Endodermal cell (in vitro differentiated cells): ENCODE data around the gene ASMT. TPM values are rescaled to one million over a fixed set of nuclear protein-coding genes. Genes with fewer than 3 reads are reported as not detected.

Experiments used
- DNase-seq: peaks from one replicate; pipeline ENCODE4 v3.0.0-alpha.2; 2017
- H3K27ac ChIP-seq: 2 replicates; pipeline ENCODE4 v1.5.1; 2013; ENCODE audit warnings: mild to moderate bottlenecking, low read depth, low read length, moderate library complexity
- H3K27me3 ChIP-seq: 2 replicates; pipeline ENCODE4 v1.6.1; 2013; ENCODE audit warnings: mild to moderate bottlenecking, low read length, moderate library complexity; ENCODE audit not compliant: insufficient read depth, control insufficient read depth, poor library complexity, severe bottlenecking
- H3K36me3 ChIP-seq: 2 replicates; pipeline ENCODE4 v1.7.0; 2013; ENCODE audit warnings: mild to moderate bottlenecking, low read length, moderate library complexity; ENCODE audit not compliant: control insufficient read depth, insufficient read depth
- H3K4me1 ChIP-seq: one replicate; pipeline ENCODE4 v1.7.0; 2013; ENCODE audit warnings: low read length; ENCODE audit not compliant: control insufficient read depth, insufficient read depth
- H3K4me3 ChIP-seq: 2 replicates; pipeline ENCODE4 v1.5.1; 2013; ENCODE audit warnings: mild to moderate bottlenecking, low read length, moderate library complexity
- H3K9ac ChIP-seq: 2 replicates; pipeline ENCODE4 v1.6.1; 2013; ENCODE audit warnings: mild to moderate bottlenecking, low read length, moderate library complexity; ENCODE audit not compliant: poor library complexity, severe bottlenecking; ENCODE audit errors: extremely low read depth
- H3K9me3 ChIP-seq: 2 replicates; pipeline ENCODE4 v1.6.1; 2013; ENCODE audit warnings: mild to moderate bottlenecking, low read length, moderate library complexity; ENCODE audit not compliant: control insufficient read depth
- H3K27ac Mint-ChIP-seq: 2 replicates; pipeline ENCODE4 v1.8.0; 2020; ENCODE audit warnings: mixed read lengths
- H3K27me3 Mint-ChIP-seq: 2 replicates; pipeline ENCODE4 v1.8.0; 2021; ENCODE audit warnings: mild to moderate bottlenecking, mixed read lengths; ENCODE audit not compliant: insufficient read depth
- H3K36me3 Mint-ChIP-seq: 2 replicates; pipeline ENCODE4 v1.8.0; 2020; ENCODE audit warnings: low read depth, mixed read lengths
- H3K4me1 Mint-ChIP-seq: 2 replicates; pipeline ENCODE4 v1.8.0; 2020; ENCODE audit warnings: mixed read lengths
- H3K4me3 Mint-ChIP-seq: 2 replicates; pipeline ENCODE4 v1.8.0; 2020; ENCODE audit warnings: mild to moderate bottlenecking, moderate library complexity, mixed read lengths
- H3K9me3 Mint-ChIP-seq: 2 replicates; pipeline ENCODE4 v1.8.0; 2020; ENCODE audit warnings: mild to moderate bottlenecking, mixed read lengths
- WGBS, 2 experiments: methylation state at CpG; one replicate each; pipeline versions ENCODE4 v1.1.5 to v1.1.7; 2013; ENCODE audit warnings: missing lambda C conversion rate in 2 of 2, mixed read lengths in 1 of 2; ENCODE audit not compliant: insufficient coverage in 1 of 2, insufficient read length in 1 of 2; 5-methylcytosine and 5-hydroxymethylcytosine counted together
- total RNA-seq, 2 donors: library from RNA; stranded (reverse); fragmentation: NEBNext Ultra II Directional in 1 of 2; extraction: Animal tissue kit (Norgen Biotek cat#: 25700) in 1 of 2; gene quantifications; 2 replicates in 1 of 2; 3 replicates in 1 of 2; pipeline ENCODE4 v1.2.1, GENCODE V29; 2021
- TF ChIP-seq, protein P1 (sequence below): fragments of 200-600 bp; sonication (generic); conservative IDR thresholded peaks from 2 replicates; pipeline ENCODE4 v1.5.0; 2021; ENCODE audit warnings: antibody characterized with exemption, mild to moderate bottlenecking

Gene ASMT
- total RNA-seq, 2 donors from 2014 or later = not detected

DNA sequence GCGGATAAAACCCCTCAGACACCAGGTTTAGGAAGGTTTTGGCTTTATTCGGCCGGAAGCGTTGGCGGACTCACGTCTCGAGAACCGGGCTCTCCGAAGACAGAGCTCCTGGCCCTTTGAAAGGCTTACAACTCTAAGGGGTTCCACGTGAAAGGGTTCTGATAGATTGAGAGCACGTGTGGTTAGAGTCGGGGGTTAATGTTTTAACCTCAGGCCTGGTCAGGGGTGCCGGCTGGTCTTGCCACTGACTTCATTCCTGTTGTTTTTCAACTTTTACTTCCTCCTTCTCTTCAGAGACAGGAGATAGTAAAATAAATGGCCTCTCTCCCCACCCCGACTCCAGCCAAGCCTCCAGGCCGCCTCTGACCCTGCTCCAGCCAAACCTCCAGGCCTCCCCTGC, 4.7 kb upstream of the ASMT start:
- Mint-ChIP-seq H3K4me1 (peaks cover 3% of the 10 kb centered on the region), H3K27me3 (peaks cover 3% of the 10 kb centered on the region), H3K4me3 (no peak overlapping the region), H3K36me3 (no peaks in the 10 kb centered on the region), H3K27ac (no peak overlapping the region), H3K9me3 (no peaks in the 10 kb centered on the region)
- no peaks in the 10 kb centered on the region for H3K4me1 ChIP-seq
- TF ChIP-seq, protein P1, sequence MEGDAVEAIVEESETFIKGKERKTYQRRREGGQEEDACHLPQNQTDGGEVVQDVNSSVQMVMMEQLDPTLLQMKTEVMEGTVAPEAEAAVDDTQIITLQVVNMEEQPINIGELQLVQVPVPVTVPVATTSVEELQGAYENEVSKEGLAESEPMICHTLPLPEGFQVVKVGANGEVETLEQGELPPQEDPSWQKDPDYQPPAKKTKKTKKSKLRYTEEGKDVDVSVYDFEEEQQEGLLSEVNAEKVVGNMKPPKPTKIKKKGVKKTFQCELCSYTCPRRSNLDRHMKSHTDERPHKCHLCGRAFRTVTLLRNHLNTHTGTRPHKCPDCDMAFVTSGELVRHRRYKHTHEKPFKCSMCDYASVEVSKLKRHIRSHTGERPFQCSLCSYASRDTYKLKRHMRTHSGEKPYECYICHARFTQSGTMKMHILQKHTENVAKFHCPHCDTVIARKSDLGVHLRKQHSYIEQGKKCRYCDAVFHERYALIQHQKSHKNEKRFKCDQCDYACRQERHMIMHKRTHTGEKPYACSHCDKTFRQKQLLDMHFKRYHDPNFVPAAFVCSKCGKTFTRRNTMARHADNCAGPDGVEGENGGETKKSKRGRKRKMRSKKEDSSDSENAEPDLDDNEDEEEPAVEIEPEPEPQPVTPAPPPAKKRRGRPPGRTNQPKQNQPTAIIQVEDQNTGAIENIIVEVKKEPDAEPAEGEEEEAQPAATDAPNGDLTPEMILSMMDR = no peak
- DNase-seq = no peak
- no peak overlapping the region for H3K27ac ChIP-seq
- H3K9ac ChIP-seq = no peak overlapping the region
- H3K9me3 ChIP-seq = no peaks in the 10 kb centered on the region
- no peaks in the 10 kb centered on the region for H3K27me3 ChIP-seq
- 85% methylated on average over 15 of the region's 15 CpGs for WGBS, 2 experiments
- H3K36me3 ChIP-seq = no peaks in the 10 kb centered on the region
- no peak overlapping the region for H3K4me3 ChIP-seq

DNA sequence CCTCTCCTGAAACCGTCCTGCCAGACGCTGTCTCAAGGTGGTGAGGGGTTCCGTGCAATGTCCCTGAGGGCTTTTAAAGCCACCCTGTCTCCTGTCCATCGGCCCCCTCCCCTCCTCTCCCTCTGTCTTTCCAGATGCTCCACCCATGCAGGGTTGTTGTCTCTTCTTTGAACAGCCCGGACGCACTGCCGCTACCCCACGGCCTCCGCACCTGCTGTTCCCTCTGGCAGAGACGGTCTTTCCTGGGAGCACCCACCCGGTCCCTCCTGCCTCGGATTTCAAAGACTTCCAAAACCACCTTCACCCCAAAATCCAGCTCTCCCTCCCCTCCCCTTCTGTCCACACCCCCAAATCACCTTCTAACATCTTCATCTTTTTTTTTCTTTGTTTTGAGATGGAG, 4.1 kb upstream of the ASMT start:
- H3K4me1 ChIP-seq = no peaks in the 10 kb centered on the region
- no peaks in the 10 kb centered on the region for H3K27me3 ChIP-seq
- TF ChIP-seq, protein P1 = no peak
- no peaks in the 10 kb centered on the region for H3K36me3 Mint-ChIP-seq
- H3K36me3 ChIP-seq = no peaks in the 10 kb centered on the region
- H3K9me3 ChIP-seq = no peaks in the 10 kb centered on the region
- H3K9me3 Mint-ChIP-seq = no peaks in the 10 kb centered on the region
- H3K4me3 ChIP-seq = no peak overlapping the region
- H3K4me1 Mint-ChIP-seq = peaks cover 3% of the 10 kb centered on the region
- DNase-seq = no peak
- peaks cover 5% of the 10 kb centered on the region for H3K27me3 Mint-ChIP-seq
- H3K27ac Mint-ChIP-seq = no peak overlapping the region
- H3K9ac ChIP-seq = no peak overlapping the region
- H3K4me3 Mint-ChIP-seq = no peak overlapping the region
- H3K27ac ChIP-seq = no peak overlapping the region
- WGBS, 2 experiments = 78 to 81% methylated on average over 6 to 12 of the region's 12 CpGs

DNA sequence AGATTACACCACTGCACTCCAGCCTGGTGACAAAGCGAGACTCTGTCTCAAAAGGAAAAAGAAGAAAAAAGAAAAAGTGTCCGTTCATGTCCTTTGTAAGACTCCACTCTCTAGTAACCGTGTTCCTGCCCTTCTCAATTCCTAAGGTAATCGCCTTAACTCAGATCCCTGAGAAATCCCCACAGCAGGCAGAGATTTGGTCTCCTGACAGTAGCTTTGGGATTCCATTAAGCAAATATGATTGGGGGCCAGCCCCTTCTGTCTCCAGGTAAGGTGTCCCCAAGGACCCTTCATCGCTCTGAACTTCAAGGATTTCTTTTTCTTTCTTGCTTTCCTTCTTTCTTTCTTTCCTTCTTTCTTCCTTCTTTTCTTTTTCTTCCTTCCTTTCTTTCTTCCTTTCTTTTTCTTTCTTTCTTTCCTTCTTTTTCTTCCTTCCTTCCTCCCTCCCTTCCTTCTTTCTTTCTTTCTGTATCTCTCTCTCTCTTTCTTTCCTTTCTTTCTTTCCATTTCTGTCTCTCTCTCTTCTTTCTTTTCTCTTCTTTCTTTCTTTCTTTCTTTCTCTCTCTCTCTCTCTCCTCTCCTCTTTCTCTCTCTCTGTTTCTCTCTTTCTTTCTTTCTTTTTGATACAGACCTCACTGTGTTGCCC, 2.1 kb upstream of the ASMT start:
- Histone ChIP-seq H3K27me3 (no peaks in the 10 kb centered on the region), H3K4me3 (no peak overlapping the region), H3K9me3 (no peaks in the 10 kb centered on the region), H3K27ac (no peak overlapping the region), H3K9ac (no peak overlapping the region), H3K36me3 (no peaks in the 10 kb centered on the region), H3K4me1 (no peaks in the 10 kb centered on the region)
- Mint-ChIP-seq H3K36me3 (no peaks in the 10 kb centered on the region), H3K4me1 (peaks cover 3% of the 10 kb centered on the region), H3K4me3 (no peak overlapping the region), H3K9me3 (no peaks in the 10 kb centered on the region), H3K27me3 (peaks cover 15% of the 10 kb centered on the region), H3K27ac (no peak overlapping the region)
- TF ChIP-seq, protein P1 = no peak
- WGBS, 2 experiments = 86 to 89% methylated on average over 4 to 5 of the region's 5 CpGs
- no peak for DNase-seq
